H1 (cell line): Measurements from ENCODE around the gene DCP1A.

Experiments used
- EP300 ChIP-seq, 2 experiments: IDR thresholded peaks; 1 replicate in 1 of 2; 2 replicates in 1 of 2; pipeline ENCODE4 v1.6.1; 2011 to 2012; ENCODE audit warnings: low read depth in 2 of 2, low read length in 2 of 2, mild to moderate bottlenecking in 2 of 2, borderline replicate concordance in 1 of 2, inconsistent platforms in 1 of 2, moderate library complexity in 1 of 2
- POLR2AphosphoS5 ChIP-seq: IDR thresholded peaks from 2 replicates; pipeline ENCODE4 v1.6.1; 2011; ENCODE audit warnings: low read depth, low read length
- TF ChIP-seq, protein P1 (sequence below), 3 experiments: IDR thresholded peaks; 1 replicate in 2 of 3; 2 replicates in 1 of 3; pipeline versions ENCODE4 v1.5.1 to v1.6.1; 2011; ENCODE audit warnings: low read length in 3 of 3, mild to moderate bottlenecking in 3 of 3, inconsistent platforms in 2 of 3, low read depth in 1 of 3, moderate library complexity in 1 of 3; ENCODE audit not compliant: insufficient read depth in 1 of 3; ENCODE audit errors: control extremely low read depth in 1 of 3

DNA sequence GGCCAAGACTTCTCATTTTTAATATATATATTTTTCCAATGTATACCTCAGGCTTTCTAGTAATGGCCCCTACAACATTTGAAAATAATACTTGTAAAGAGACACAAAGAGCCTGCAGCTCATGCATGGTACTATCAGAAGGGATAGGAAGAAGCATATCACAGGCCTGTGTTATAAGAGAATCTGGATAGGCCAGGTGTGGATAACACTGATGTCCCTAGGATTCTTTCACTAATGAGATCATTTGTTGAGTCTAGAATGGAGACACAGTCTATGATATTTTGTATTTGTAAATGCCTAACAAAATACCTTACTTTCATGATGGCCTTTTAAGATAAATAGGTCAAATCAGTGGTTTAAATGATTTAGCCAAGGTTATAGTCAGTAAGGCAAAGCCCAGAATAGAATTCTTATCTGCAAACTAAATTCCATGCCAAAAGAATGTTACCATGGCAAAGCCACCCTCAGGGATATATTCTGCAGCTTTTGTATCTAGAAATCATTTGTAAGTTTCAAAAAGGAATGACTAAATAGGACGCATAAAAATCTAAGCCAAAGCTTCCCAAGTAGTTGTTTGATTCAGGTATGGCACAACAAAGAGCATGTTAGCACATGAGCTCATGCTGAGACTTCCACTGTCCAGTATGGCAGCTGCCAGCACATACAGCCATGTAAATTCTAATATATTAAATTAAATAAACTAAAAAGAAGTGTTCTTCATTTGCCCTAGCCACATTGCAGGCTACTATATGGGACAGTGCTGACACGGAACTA is 10.0 kb downstream of the DCP1A start:
- TF ChIP-seq POLR2AphosphoS5: no peak
- no peak for TF ChIP-seq EP300 (IDR thresholded peaks at IDR 0.05; ENCODE audit: borderline replicate concordance in 1 of 2, low read depth in 2 of 2, low read length in 2 of 2)
- TF ChIP-seq, protein P1, sequence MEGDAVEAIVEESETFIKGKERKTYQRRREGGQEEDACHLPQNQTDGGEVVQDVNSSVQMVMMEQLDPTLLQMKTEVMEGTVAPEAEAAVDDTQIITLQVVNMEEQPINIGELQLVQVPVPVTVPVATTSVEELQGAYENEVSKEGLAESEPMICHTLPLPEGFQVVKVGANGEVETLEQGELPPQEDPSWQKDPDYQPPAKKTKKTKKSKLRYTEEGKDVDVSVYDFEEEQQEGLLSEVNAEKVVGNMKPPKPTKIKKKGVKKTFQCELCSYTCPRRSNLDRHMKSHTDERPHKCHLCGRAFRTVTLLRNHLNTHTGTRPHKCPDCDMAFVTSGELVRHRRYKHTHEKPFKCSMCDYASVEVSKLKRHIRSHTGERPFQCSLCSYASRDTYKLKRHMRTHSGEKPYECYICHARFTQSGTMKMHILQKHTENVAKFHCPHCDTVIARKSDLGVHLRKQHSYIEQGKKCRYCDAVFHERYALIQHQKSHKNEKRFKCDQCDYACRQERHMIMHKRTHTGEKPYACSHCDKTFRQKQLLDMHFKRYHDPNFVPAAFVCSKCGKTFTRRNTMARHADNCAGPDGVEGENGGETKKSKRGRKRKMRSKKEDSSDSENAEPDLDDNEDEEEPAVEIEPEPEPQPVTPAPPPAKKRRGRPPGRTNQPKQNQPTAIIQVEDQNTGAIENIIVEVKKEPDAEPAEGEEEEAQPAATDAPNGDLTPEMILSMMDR (IDR thresholded peaks at IDR 0.05; ENCODE audit: control extremely low read depth in 1 of 3, insufficient read depth in 1 of 3, low read depth in 1 of 3, low read length in 3 of 3): no peak
